ENCODE data around the gene RFESD. TPM values are rescaled to one million over a fixed set of nuclear protein-coding genes. Genes with fewer than 3 reads are reported as not detected.

The RFESD gene
- total and polyA plus RNA-seq, 2 donors (not counting 1 experiment from before 2014, with no cell fraction given), result 1.5 to 1.9 TPM

GRCh38 chr5:95633671-95634070 is 12.9 kb upstream of the RFESD start:
- H3K4me3 ChIP-seq (ENCODE audit: control extremely low read depth in 1 of 5, extremely low read depth in 1 of 5, insufficient read depth in 1 of 5, low read depth in 2 of 5, low read length in 4 of 5), result no peak overlapping the region
- Mint-ChIP-seq H3K4me3 (no peak overlapping the region), H3K27ac (no peak overlapping the region), H3K9me3 (ENCODE audit: insufficient read depth) (peaks cover 2% of the 10 kb centered on the region), H3K4me1 (peaks cover 11% of the 10 kb centered on the region), H3K27me3 (peaks cover 7% of the 10 kb centered on the region)
- H3K79me2 ChIP-seq (ENCODE audit: control insufficient read depth, insufficient read depth, low read length), result no peaks in the 10 kb centered on the region
- ATAC-seq (ENCODE audit: low read depth), result no peak
- no peak overlapping the region for H2AFZ ChIP-seq (ENCODE audit: insufficient read depth, low read depth, low read length, poor library complexity, severe bottlenecking)
- peaks cover 7 to 9% of the 10 kb centered on the region in 2 donors for H3K4me1 ChIP-seq (ENCODE audit: control insufficient read depth in 2 of 2, insufficient read depth in 2 of 2, low read length in 2 of 2)
- no peaks in the 10 kb centered on the region for H3K36me3 ChIP-seq (replicated peaks in 1 of 2; ENCODE audit: control extremely low read depth in 1 of 2, control insufficient read depth in 1 of 2, extremely low read depth in 1 of 2, insufficient read depth in 2 of 2, low read length in 1 of 2)
- H3K27me3 ChIP-seq (replicated peaks in 1 of 4; ENCODE audit: control extremely low read depth in 1 of 4, control insufficient read depth in 3 of 4, insufficient read depth in 4 of 4, low read length in 3 of 4), result no peaks in the 10 kb centered on the region
- no peak for DNase-seq
- H4K20me1 ChIP-seq (ENCODE audit: control insufficient read depth, insufficient read depth, low read length, poor library complexity, severe bottlenecking), result no peaks in the 10 kb centered on the region
- no CpG with 5 or more reads among the region's 3 CpGs for WGBS (ENCODE audit: insufficient coverage)
- H3K4me2 ChIP-seq (replicated peaks; ENCODE audit: low read depth, low read length, poor library complexity, severe bottlenecking), result no peak overlapping the region
- peaks cover 0 to 5% (median 3%) of the 10 kb centered on the region in 3 donors for H3K9me3 ChIP-seq (ENCODE audit: control extremely low read depth in 1 of 3, control insufficient read depth in 2 of 3, insufficient read depth in 1 of 3, low read length in 2 of 3)
- CTCF ChIA-PET, result interaction anchor here (3.1 kb wide), 1 partner anchor 11 kb away, joined by 17 read pairs; no protein-coding TSS in a partner anchor
- intact Hi-C loops (cut with micrococcal nuclease), result no loop called here
- no peak overlapping the region for H3K27ac ChIP-seq (ENCODE audit: low read length in 2 of 2)
- TF ChIP-seq, protein P1, sequence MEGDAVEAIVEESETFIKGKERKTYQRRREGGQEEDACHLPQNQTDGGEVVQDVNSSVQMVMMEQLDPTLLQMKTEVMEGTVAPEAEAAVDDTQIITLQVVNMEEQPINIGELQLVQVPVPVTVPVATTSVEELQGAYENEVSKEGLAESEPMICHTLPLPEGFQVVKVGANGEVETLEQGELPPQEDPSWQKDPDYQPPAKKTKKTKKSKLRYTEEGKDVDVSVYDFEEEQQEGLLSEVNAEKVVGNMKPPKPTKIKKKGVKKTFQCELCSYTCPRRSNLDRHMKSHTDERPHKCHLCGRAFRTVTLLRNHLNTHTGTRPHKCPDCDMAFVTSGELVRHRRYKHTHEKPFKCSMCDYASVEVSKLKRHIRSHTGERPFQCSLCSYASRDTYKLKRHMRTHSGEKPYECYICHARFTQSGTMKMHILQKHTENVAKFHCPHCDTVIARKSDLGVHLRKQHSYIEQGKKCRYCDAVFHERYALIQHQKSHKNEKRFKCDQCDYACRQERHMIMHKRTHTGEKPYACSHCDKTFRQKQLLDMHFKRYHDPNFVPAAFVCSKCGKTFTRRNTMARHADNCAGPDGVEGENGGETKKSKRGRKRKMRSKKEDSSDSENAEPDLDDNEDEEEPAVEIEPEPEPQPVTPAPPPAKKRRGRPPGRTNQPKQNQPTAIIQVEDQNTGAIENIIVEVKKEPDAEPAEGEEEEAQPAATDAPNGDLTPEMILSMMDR (IDR thresholded peaks at IDR 0.05), result no peak
- no peak for TF ChIP-seq EZH2 (IDR thresholded peaks at IDR 0.05; ENCODE audit: borderline replicate concordance, insufficient read depth, low read depth, low read length, poor library complexity, severe bottlenecking)
- H3K9ac ChIP-seq (ENCODE audit: low read length), result no peak overlapping the region
- POLR2A ChIA-PET, result no interaction called here

GRCh38 chr5:95634081-95634480 is 12.5 kb upstream of the RFESD start:
- H3K4me1 ChIP-seq (ENCODE audit: control insufficient read depth in 2 of 2, insufficient read depth in 2 of 2, low read length in 2 of 2), result peaks cover 7 to 9% of the 10 kb centered on the region in 2 donors
- ATAC-seq (ENCODE audit: low read depth), result no peak
- H2AFZ ChIP-seq (ENCODE audit: insufficient read depth, low read depth, low read length, poor library complexity, severe bottlenecking), result no peak overlapping the region
- intact Hi-C loops (cut with micrococcal nuclease), result no loop called here
- ChIA-PET POLR2A (no interaction called here), CTCF (interaction anchor here (3.1 kb wide), 1 partner anchor 10 kb away, joined by 17 read pairs; no protein-coding TSS in a partner anchor)
- Mint-ChIP-seq H3K4me3 (no peak overlapping the region), H3K4me1 (peaks cover 11% of the 10 kb centered on the region), H3K9me3 (ENCODE audit: insufficient read depth) (peaks cover 2% of the 10 kb centered on the region), H3K27me3 (peaks cover 8% of the 10 kb centered on the region), H3K27ac (no peak overlapping the region)
- H3K4me2 ChIP-seq (replicated peaks; ENCODE audit: low read depth, low read length, poor library complexity, severe bottlenecking), result no peak overlapping the region
- no peak overlapping the region for H3K27ac ChIP-seq (ENCODE audit: low read length in 2 of 2)
- WGBS (ENCODE audit: insufficient coverage), result no CpG with 5 or more reads among the region's 3 CpGs
- no peaks in the 10 kb centered on the region for H3K36me3 ChIP-seq (replicated peaks in 1 of 2; ENCODE audit: control extremely low read depth in 1 of 2, control insufficient read depth in 1 of 2, extremely low read depth in 1 of 2, insufficient read depth in 2 of 2, low read length in 1 of 2)
- H3K4me3 ChIP-seq (ENCODE audit: control extremely low read depth in 1 of 5, extremely low read depth in 1 of 5, insufficient read depth in 1 of 5, low read depth in 2 of 5, low read length in 4 of 5), result no peak overlapping the region
- TF ChIP-seq, protein P1 (IDR thresholded peaks at IDR 0.05), result no peak
- no peak for TF ChIP-seq EZH2 (IDR thresholded peaks at IDR 0.05; ENCODE audit: borderline replicate concordance, insufficient read depth, low read depth, low read length, poor library complexity, severe bottlenecking)
- H3K9ac ChIP-seq (ENCODE audit: low read length), result no peak overlapping the region
- peaks cover 0 to 5% (median 3%) of the 10 kb centered on the region in 3 donors for H3K9me3 ChIP-seq (ENCODE audit: control extremely low read depth in 1 of 3, control insufficient read depth in 2 of 3, insufficient read depth in 1 of 3, low read length in 2 of 3)
- DNase-seq, result no peak
- no peaks in the 10 kb centered on the region for H3K27me3 ChIP-seq (replicated peaks in 1 of 4; ENCODE audit: control extremely low read depth in 1 of 4, control insufficient read depth in 3 of 4, insufficient read depth in 4 of 4, low read length in 3 of 4)
- no peaks in the 10 kb centered on the region for H3K79me2 ChIP-seq (ENCODE audit: control insufficient read depth, insufficient read depth, low read length)
- H4K20me1 ChIP-seq (ENCODE audit: control insufficient read depth, insufficient read depth, low read length, poor library complexity, severe bottlenecking), result no peaks in the 10 kb centered on the region
